Thyroid gland (tissue), 4 donors: ENCODE data around the gene TXNL4B.

Experiments
- POLR2A ChIP-seq, 2 donors: fragments of 450-650 bp; IDR thresholded peaks; one replicate each; pipeline ENCODE4 v1.6.1; 2017; ENCODE audit warnings: antibody characterized with exemption in 2 of 2, mild to moderate bottlenecking in 2 of 2, moderate library complexity in 1 of 2
- TF ChIP-seq, protein P1 (sequence below), 6 experiments: fragments of 200-600 bp in 3 of 6; fragments of 450-650 bp in 3 of 6; sonication (generic) in 3 of 6; IDR thresholded peaks; one replicate each; pipeline ENCODE4 v1.5.1; 2016 to 2019; ENCODE audit warnings: antibody characterized with exemption in 6 of 6, mild to moderate bottlenecking in 2 of 6, inconsistent platforms in 1 of 6, moderate library complexity in 1 of 6

- TF ChIP-seq, protein P1, sequence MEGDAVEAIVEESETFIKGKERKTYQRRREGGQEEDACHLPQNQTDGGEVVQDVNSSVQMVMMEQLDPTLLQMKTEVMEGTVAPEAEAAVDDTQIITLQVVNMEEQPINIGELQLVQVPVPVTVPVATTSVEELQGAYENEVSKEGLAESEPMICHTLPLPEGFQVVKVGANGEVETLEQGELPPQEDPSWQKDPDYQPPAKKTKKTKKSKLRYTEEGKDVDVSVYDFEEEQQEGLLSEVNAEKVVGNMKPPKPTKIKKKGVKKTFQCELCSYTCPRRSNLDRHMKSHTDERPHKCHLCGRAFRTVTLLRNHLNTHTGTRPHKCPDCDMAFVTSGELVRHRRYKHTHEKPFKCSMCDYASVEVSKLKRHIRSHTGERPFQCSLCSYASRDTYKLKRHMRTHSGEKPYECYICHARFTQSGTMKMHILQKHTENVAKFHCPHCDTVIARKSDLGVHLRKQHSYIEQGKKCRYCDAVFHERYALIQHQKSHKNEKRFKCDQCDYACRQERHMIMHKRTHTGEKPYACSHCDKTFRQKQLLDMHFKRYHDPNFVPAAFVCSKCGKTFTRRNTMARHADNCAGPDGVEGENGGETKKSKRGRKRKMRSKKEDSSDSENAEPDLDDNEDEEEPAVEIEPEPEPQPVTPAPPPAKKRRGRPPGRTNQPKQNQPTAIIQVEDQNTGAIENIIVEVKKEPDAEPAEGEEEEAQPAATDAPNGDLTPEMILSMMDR (IDR thresholded peaks at IDR 0.05) = no peak
- no peak for TF ChIP-seq POLR2A (IDR thresholded peaks at IDR 0.05)
These were observed 5.5 kb upstream of the TXNL4B start for GRCh38 chr16:72098936-72099335.
